GM19023 (cell line): ENCODE data around the gene MINK1.

ENCODE experiments used
- ATAC-seq: cut with Tn5 transposase; IDR thresholded peaks from one replicate; pipeline ENCODE4 v1.9.1; 2021; ENCODE audit warnings: mild to moderate bottlenecking, moderate library complexity; ENCODE audit not compliant: unreplicated experiment

The MINK1 gene

DNA sequence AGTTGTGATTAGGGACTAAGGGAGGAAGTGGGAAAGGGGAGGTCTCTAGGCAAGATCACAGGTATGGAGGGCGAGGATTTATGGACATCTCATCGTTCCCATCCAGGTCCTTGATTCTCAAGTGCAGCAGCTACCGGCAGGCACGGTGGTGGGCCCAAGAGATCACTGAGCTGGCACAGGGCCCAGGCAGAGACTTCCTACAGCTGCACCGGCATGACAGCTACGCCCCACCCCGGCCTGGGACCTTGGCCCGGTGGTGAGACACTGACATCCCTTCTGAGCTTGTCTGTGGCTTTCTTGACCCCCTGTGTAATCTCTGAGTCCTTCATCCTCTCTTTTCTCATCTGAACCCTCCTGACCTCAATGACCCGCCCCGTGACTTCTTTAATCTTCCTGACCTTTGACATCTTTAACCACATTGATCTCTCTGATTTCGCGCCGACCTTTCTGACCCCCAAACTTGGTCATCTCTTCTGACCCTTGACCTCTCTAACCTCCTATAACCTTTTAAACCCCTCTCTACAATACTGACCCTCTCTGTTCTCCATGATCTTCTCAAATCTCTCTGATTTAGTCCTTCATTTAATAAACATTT, 22.3 kb upstream of the MINK1 start:
- no peak for ATAC-seq

DNA sequence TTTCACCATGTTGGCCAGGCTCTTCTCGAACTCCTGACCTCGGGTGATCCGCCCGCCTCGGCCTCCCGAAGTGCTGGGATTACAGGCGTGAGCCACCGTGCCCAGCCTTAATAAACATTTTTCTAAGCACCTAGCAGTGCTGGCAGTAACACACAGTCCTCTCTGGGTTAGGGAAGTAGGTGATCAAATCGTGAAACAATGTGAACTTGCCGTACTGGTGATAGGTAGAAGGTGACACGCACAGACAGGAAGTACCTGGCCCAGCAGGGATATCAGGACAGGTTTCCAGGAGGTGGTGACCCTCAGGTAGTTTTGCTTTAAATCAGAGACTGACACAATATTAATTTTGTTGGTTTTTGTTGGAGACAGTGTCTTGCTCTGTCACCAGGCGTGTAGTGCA, 21.7 kb upstream of the MINK1 start:
- no peak for ATAC-seq

DNA sequence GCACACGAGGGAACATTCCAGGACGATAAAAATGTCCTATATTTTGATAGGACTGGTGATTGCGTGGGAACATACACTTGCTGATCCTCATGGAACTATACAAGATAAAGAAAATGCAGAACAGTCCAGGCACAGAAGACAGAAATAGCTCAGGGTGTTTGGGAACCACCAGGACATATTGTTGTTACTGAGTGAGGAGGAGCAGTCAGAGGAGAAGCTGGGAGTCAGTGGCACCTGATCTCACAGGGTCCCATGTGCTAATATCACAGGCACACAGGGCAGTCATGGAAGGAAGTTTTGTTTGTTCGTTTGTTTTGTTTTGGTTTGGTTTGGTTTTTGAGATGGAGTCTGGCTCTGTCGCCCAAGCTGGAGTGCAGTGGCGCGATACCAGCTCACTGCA, 20.4 kb upstream of the MINK1 start:
- no peak for ATAC-seq

DNA sequence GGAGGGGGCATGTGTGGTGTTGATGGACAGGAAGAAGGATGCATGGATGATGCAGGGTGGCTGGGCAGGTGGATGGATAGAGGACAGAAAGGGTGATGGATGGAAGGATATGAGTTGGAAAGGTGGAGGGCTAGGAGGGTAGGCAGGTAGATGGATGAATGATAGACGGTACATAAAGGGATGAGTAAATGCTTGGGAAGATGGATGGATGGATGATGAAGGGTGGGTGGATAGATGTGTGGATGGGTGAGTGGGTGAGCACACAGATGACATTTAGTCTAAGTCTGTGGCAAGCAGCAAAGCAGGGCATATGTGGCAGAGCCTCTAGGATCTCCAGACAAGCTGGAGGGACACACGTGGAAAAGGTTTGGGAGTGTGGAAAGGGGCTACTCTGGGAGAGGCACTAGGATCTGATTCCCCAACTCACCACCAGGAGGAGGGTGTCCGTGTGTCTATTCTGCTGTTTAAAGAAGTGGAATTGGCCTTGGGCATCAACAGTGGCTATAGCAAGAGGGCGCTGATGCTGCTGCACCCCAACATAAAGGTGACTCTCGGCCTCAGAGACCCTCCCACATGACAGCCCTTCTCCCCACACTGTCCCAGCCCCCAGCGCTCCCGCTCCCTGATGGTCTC, 18.0 kb upstream of the MINK1 start:
- ATAC-seq: no peak

DNA sequence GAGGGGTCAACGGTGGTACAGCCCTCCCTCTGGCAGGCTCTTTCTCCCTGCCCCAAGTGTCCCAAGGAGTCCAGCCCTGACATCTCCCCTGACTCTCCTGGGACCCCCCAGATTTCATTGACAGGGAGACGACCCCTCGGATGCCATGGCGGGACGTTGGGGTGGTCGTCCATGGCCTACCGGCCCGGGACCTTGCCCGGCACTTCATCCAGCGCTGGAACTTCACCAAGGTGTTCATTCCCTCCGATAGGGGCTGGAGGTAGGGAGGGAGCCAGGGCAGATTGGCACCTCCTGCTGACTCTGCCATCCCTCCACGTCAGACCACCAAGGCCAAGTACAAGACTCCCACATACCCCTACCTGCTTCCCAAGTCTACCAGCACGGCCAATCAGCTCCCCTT, 16.3 kb upstream of the MINK1 start:
- no peak for ATAC-seq

DNA sequence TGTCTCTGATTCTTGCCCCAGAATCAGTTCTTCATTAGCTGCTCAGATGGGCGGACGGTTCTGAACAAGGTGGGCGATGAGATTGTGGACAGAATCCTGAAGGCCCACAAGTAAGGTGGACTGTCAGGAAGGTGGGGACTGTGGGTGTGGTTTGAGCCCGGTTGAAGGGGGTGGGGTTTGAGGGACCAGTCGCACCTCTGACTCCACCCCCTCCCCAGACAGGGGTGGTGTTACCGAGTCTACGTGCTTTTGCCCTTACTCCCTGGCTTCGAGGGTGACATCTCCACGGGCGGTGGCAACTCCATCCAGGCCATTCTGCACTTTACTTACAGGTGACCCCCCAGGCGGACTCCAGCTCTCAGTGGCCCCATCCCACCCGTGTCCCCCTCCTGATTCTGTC, 14.9 kb upstream of the MINK1 start:
- no peak for ATAC-seq

DNA sequence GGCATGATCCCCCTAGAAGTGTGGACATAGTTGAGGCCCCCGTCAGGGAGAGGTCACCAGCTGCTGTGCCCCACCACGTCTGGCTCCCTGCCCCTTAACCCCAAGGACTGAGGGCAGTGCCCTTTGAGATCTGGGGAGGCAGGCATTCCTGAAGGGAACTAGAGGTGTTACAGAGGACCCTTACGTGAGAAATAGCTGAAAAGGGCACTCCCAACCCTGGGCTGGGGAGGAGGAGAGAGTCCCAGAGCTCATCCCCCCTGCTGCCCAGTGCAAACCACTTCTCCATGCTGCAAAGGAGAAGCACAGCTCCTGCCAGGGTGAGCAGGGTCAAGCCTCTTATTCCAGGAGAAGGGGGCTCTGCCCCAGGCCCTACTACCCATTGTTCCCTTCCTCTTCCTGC, 10.3 kb upstream of the MINK1 start:
- ATAC-seq: no peak

DNA sequence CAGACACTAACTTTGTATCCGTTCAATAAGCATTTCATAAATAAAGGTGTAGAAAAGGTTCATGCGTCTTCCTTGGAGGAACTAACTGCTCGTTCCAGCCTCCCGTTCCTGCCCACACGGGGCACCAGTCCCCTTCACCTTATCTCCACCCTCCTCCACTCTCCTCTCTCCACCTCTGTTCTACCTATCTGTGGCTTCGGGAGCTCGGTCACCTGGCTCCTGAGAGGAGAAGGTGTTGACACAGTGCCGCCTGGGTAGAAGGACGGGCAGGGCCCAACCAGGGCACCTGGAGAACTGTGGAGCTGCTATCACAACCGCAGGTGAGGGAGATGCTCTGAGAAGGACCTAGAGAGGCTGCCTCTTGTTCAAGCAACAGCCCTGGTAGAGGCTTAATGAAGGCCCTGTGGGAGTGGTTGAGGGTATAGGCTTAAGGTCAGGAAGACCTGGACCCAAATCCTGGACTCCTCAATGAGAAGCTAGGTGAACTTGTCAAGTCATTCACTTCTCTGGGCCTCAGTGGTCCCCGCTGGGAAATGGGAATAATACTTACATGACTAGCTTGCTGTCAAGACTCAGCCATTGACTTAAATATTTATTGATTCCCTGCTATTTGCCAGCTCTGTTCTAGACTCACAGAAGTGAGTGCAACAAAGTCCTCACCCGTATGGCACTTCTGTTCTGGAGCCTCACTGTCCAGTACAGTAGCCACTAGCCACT, 9.6 kb upstream of the MINK1 start:
- no peak for ATAC-seq

DNA sequence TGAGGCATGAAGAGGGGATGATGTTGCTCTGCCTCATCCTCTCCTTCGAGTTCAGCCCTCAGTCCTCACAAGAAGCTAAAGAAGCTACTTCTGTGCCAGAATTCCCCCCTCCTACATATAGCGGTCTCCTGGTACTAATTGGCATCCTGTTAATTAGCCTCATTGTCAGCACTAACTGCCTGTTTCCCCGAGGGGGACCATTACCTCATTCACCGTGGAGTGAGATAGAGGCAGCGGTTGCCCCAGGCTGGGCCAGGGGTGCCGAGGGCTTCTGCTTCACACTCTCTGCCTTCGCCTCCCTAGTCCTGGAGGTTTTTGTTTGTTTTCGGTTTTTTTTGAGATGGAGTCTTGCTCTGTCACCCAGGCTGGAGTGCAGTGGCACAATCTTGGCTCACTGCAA, 5.7 kb upstream of the MINK1 start:
- no peak for ATAC-seq

DNA sequence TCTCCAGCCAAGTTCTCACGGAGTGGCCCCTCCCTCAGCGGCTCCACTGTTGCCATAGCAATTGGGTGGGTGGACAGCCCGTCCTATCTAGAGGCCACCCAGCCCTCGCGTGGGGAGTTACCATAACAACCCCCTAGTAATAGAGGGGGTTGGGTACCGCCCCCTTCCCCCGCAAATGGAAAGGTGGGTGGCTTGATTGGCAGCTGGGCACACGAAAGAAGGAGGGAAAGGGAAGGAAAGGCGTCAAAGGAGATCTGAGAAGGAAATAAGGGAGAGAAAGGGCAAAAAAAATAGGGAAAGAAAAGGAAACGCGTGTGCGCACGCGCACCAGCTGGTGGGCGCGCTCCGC, 337 bp upstream of the MINK1 start:
- ATAC-seq: peak; percentile 31

DNA sequence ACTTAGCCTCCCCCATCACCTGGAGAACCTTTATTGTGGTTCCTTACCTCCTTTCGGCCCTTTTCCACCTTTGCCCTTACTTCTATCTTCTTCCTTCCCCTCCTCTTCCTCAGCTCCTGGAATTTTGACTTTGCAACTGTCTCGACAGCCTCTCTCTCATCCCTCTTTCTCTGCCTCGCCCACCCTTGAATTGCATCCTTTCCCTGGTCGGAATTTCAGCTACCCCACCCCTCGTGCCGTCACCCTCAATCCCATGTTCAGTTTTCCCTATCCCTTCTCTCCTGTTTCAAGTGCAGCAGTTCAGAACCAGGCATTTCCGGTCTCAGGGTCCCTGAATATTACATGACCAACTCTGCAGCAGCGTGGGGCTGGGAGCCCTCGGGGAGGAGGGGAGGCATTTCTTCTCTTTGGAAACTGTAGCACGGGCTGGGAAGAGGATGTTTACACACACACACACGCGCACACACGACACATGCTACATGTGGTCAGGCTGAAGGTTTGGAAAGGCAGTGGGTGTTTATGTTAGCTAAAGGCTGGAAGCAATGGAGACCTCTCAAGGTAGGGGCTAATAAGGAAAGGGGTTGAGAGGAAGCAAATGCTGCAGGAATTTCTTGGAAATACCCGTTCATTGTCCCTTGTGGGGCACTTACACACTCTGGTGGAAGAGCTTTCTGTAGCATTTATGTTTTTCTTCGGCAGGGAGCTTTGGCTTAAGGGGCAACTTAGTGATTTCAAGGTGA, 971 bp downstream of the MINK1 start:
- no peak for ATAC-seq

DNA sequence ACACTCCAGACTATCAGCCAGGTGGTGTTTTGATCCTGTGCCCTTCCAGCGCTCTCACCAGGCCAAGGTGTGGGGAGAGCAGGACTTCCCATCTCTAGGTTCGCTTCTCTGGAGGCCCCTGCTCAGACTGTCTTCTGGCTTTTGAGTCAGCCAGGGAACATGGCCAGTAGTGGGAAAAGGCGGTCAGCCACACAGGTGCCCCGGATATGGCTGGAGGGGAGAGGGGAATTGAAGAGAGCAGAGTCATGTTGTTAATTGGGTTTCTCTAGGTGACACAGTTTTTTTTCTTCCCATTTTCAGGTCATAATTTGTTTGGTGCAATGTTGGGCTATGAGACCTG, 1.5 kb downstream of the MINK1 start:
- ATAC-seq: no peak

DNA sequence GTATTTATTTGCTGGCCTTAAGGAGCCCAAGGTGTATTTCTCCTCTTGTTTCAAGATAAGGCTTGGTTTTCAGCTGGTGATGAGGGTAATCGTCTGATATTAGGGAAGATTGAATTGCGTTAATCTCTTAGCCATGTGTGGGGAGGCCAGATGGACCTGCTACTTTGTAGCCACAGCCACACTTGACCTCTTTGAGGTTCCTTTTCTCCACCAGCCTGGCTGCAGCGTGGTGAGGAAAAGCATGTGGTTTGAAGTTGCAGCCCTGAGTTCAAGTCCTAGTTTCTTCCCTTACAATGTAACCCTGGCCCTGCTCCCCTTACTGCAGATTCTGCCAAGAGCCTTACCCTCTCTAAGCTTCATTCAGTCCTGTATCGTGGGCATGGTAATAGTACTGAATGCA, 3.1 kb downstream of the MINK1 start:
- no peak for ATAC-seq

DNA sequence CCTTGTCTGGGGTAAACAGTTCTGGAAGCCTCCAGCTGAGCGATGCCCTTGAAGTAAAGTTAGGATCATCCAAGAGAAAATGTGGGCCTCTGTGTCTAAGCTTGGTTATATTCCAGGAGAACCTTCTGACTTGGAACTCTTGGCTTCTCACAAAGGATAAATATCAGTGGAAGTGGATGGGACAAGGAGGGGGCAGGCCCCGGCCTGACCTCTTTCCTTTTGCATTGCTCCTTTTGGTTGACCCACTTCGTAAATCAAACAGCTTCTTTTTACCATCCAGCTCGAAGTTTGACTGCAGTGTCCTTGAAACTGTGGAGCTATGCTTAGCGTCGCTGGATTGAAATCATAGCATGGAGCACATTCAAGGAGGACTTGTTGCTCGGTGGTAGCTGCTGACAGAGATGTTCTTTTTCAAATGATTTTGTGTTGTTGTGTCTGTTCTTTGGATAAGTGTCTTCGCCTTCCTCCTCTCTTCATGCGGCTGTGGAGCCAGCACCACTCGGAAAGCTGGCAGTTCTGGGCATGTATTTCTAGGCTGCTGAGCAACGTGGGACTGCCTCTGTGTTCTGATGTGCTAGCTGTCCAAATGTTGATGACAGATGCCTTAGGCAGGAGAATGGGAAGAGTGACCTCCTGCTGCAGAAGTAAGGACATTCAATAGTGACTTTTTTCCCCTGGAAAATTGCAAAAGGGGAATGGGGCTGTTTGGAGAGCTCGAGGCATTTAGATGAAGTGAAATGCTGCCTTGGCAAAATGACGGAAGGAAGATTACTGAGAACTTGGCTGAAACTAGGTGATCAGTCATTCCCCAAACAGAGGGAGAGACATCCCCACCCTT, 4.5 kb downstream of the MINK1 start:
- no peak for ATAC-seq

DNA sequence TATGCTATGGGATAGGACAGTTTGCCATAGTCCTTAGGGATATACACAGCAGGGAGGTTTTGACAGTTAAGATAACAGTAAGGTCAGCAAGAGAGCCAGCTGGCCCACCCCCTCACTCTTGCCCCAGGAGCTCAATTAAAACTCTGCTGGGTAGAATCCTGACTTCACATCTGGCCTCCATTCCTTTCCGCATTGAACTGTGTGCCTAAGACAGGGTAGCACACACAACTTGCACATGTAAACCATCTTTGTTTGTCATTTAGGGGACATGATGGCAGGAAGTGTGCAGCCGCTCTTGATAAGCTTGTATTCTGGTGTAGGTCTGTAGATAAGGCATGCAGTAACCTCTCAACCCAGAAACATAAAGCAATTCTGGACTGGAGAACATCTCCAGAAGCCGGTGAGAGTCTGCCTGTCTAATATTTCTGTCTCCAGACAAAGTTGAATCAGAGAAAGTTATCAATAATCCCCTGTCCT, 5.2 kb downstream of the MINK1 start:
- no peak for ATAC-seq

DNA sequence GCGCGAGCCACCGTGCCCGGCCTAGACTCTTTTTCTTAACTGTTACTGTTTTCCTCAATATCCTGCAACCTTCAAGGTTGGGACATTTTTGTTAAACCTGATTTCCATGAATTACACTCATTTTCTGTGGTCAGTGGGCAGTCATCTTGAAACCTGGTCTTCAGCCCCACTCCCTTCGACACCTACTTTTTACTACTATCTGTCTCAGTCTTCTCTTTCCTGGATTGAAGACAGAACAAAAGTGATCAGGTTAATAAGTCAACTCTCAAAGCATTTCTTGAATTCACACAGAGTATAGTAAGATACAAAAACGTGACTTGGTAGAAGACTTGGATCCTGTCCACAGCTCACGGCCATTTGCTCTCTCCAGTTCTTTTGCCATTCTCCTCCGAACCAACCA, 6.1 kb downstream of the MINK1 start:
- no peak for ATAC-seq

DNA sequence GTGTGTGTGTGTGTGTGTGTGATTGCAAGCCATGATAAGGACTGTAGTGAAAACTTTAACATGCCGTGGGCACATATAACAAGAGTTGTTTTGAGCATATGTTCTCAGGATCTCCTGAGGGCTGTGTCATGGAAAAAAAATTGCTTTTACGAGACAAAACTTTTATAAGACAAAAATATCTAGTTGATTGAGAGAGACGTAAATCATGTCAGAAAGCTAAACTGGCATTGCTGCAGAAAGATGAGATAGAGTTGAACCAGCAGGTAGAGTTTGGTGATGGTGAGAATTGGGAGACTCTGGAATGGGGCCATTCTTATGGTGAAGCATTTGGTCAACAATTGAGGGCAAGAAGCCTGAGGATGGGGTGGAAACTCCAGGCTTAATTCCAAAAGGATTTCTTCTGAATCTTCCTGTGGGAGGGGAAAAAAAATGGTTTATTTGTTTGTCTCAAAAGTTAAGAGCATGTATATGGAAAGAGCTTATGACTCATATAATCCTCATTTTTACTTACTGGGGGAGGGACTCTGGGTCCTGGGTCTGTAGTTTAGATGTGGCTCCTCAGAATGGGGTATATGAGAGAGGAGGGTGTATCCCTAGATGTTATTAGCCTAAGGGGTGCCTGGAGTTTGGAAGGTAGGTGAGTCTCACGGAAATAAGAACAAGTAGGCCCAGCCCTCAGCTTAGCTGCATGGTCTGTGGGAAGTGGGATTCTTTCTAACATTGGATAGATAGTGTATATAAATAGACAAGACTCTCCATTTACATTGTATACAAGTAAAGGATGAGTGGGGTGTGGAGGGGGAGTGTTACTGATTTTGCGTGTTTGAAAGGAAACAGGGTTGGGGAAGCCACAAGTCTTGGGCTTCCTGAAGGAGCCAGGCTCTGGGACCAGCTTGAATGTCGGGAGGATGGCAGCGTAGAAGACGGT, 7.1 kb downstream of the MINK1 start:
- ATAC-seq: no peak

DNA sequence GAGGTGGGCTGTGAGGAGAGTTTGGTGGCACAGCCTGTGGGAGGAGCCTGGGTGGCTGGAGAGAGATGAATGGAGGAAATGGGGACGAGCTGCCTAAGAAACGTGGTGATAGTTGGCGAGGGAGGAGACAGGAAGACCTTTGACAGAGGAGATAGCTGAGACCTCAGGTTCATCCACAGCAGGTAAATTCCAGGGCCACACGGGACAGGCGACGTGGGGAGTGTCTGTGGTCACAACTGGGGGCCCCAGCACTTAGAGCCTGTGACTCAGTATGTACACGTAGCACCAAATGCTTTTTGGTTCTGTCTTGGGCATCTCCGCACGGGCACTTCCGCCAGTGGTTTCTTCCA, 7.7 kb downstream of the MINK1 start:
- ATAC-seq: no peak

DNA sequence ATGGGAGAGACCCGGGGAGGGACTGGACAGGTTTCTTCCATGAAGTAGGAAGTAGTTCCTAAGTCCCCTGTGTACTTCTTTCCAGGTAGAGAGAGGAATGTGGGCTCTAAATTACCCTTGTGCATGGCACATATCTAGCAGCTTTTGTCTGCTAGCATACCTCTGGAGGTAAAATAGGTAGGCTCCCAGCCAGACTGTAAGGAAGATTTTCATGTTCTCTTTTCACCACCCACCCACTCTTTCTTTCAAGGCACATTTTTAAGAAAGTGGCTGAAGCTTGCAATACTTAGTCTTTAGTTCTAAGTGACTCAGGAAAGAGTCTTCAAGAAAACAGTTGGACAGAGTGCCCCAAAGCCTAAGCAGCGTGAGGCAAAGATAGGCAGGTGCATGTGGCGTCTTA, 9.2 kb downstream of the MINK1 start:
- no peak for ATAC-seq

DNA sequence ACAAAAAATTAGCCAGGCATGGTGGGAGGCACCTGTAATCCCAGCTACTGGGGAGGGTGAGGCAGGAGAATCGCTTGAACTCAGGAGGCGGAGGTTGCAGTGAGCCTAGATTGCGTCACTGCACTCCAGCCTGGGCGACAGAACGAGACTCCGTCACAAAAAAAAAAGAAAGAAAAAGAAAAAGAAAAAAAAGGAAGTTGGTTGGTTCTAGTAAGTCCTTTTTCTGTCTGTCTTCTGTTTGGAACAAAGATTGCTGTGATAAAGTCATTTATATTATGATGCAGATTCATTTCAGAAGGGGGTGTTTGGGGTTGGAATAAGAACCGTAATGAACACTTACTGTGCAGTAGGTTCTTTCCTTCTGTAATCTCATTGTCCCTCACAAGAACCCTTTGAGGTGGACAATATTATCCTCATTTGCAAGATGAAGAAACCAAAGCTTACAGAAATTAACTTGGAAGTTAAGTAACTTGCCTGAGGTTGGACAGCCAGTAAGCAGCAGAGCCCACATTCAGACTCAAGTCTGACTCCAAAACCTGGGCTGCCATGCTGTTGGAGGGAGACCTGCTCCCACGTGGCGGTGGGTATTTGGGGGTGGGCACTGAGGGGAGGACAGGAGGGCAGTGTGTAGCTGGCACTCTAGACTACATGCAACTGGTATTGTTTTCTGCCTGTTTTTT, 10.3 kb downstream of the MINK1 start:
- ATAC-seq: no peak
